H4 (cell line): Measurements from ENCODE around the gene FGF2. TPM values are rescaled to one million over a fixed set of nuclear protein-coding genes. Genes with fewer than 3 reads are reported as not detected.
A peak's percentile ranks its signal among the peaks of the same experiment; 100 is the strongest.

Experiments
- DNase-seq: peaks from one replicate; pipeline ENCODE4 v3.0.0-alpha.2; 2015; ENCODE audit warnings: low spot score
- total RNA-seq: library from RNA; depleted of rRNA; stranded (reverse); fragments of >200 nt; shearing (Covaris generic); gene quantifications from 2 replicates; pipeline ENCODE4 v1.2.3, GENCODE V29; 2014

The FGF2 gene
- total RNA-seq, 1 experiment from 2014 or later, result 4.9 TPM

- DNase-seq, result no peak
Observed at GRCh38 chr4:122890147-122890795, 63.6 kb downstream of the FGF2 start.

GRCh38 chr4:122894827-122895226, 68.2 kb downstream of the FGF2 start:
- DNase-seq, result no peak

GRCh38 chr4:122895336-122895995, 68.8 kb downstream of the FGF2 start:
- no peak for DNase-seq

DNA sequence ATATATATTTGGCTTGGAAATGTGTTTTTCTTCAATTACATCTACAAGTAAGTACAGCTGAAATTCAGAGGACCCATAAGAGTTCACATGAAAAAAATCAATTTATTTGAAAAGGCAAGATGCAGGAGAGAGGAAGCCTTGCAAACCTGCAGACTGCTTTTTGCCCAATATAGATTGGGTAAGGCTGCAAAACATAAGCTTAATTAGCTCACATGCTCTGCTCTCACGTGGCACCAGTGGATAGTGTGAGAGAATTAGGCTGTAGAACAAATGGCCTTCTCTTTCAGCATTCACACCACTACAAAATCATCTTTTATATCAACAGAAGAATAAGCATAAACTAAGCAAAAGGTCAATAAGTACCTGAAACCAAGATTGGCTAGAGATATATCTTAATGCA, 69.6 kb downstream of the FGF2 start:
- no peak for DNase-seq

DNA sequence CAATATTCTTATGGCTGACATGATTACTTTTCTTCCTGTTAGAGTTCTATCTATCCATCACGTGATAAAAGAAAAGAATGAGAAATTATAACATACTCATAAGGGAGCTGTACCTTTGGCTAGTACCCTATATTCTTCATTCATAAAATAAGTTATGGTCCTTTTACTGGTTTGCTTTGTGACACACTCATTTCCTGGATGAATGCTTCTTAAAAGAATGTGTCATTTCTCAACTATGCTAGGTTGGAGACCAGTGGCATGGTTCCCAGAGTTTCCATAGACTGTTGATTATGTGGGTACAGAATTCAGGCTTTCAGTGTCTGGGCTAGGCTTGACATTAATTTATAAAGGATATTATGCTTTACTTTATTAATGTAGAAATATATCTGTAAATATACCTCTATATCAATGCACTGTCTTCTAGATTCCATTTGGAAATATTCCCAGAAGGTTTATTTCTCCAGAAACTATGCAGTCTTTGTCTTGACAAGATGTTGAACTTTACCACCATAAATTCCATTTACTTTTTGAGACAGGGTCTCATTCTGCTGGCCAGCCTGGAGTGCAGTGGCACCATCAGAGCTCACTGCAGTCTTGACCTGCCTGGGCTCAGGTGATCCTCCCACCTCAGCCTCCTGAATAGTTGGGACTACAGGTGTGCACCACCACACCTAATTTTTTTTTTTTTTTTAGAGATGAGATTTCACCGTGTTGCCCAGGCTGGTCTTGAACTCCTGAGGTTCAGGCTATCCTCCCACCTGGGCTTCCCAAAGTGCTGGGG, 71.9 kb downstream of the FGF2 start:
- DNase-seq, result peak; percentile 85

GRCh38 chr4:122899682-122900081, 73.1 kb downstream of the FGF2 start:
- DNase-seq, result no peak

GRCh38 chr4:122900314-122900713, 73.7 kb downstream of the FGF2 start:
- no peak for DNase-seq

GRCh38 chr4:122901247-122902010, 74.8 kb downstream of the FGF2 start:
- no peak for DNase-seq

GRCh38 chr4:122903766-122904288, 77.2 kb downstream of the FGF2 start:
- DNase-seq, result no peak

DNA sequence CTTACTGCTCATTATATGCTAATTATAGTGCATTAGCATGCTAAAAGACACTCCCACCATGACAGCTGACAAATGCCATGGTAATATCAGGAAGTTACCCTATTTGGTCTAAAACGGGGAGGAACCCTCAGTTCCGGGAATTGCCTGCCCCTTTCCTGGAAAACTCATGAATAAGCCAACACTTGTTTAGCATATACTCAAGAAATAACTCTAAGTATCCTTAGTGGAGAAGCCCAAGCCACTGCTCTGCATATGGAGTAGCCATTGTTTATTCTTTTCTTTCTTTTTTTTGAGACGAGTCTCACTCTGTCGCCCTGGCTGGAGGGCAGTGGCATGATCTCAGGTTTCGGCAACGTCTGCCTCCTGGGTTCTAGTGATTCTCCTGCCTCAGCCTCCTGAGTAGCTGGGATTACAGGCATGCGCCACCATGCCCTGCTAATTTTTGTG, 80.3 kb downstream of the FGF2 start:
- DNase-seq, result no peak

DNA sequence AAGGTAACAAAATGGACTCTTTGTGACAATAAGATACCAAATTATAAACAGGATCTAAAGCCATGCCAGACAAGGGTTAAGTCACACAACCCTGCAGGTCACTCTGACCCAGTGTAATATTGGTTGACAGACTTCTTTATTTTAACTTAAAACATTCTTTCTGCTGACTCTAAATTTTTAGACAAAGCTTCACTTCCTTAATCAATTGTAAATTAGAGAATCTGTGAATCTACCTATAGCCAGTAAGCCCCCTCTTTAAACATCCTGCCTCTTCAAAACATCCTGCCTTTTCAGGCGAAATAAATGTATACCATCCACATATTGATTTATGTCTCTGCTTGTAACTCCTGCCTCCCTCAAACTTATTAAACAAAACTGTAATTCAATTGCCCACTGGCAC, 81.6 kb downstream of the FGF2 start:
- no peak for DNase-seq

DNA sequence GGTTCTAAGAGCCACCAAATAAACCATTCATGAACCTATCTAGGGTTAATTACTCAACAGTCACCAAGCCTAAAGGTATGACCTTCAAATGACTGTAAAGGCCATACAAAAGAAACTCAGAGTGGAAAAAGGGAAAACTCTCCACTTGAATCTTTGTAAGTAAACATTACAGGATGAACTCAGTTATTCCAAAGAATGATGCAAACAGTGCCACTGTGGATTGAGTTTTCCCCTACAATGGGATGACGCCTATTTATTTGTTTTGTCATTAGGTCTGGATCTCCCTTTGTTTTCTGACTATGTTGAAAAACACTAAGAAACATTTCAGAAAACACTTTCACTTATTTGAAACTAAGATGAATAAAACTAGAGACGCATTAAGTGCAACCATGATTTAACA, 83.1 kb downstream of the FGF2 start:
- no peak for DNase-seq

DNA sequence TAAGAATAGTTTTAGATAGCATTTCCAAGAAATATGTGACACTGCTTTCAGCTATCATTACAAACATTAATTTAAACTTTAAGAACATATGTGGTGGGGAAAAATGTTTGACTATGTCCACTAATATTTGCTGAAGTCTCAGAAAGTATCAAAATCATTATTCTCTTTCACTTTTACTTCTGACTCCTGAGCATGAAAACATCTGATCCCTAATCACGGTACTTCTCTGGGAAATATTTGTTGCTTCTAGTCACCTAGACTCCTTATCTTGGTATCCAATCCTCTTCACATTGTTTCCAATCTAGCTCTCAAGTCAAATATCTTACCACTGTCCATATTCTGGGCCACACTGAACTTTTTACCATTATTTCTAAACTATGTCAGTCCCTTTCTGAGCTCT, 85.0 kb downstream of the FGF2 start:
- DNase-seq, result no peak

DNA sequence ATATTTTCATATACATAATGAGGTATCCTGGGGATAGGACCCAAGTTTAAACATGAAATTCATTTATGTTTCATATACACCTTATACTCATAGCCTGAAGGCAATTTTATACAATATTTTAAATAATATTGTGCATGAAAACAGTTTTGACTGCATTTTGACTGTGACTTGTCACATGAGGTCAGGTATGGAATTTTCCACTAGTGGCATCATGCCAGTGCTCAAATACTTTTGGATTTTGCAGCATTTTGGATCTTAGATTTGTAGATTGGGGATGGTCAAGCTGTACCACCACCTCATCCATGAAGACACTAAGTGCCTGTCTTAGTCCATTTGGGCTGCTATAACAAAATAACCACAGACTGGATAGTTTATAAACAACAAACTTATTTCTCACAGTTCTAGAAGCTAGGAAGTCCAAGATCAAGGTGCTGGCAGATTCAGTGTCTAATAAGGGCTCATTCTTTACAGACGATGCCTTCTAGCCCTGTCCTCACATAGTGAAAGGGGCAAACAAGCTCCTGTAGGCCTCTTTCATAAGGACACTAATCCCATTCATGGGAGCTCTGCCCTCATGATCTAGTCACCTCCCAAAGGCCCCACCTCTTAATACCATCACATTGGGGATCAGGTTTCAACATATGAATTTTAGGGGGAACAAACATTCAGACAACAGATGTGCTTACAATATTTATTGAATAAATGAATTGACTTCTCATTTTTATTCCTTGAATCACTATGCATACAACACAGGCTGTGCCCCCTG, 86.4 kb downstream of the FGF2 start:
- no peak for DNase-seq

- no peak for DNase-seq
Observed at GRCh38 chr4:122914292-122914904, 87.8 kb downstream of the FGF2 start.

DNA sequence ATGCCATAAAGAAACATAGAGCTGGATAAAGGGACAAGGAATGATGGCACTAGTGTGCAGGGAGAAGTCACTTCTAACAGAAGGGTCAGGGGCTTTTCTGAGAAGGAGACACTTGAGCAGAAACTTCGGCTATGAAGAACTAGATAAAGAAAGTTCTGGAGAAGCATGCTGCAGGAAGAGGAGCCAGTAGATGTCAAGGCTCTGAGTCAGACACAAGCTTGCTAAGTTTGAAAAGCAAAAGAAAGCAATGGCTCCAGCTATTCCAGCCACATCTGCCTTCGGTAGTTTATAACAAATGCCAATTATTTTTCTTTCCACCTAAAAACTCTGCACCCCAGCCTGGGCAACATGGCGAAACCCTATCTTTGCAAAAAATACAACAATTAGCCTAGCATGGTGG, 88.3 kb downstream of the FGF2 start:
- DNase-seq, result no peak

DNA sequence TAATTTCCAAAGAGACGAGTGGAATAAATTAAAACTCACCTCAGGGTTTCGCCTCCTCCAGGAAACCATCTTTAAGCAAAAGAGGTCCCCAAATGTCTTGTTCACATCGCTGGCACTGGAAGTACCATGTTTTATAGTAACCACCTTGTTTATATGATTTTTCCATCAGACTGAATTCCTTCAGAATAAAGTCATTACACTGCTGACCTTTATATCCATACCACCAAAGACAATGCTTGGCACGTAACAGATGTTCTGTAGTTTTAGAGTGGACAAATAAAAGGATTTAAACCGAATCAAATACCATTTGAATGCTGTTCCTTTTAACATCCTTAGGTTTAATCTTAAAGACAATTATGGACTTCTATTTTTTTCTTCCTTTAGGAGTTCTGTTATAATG, 91.1 kb downstream of the FGF2 start:
- peak; percentile 77 for DNase-seq

GRCh38 chr4:122920473-122920872, 93.8 kb downstream of the FGF2 start:
- DNase-seq, result no peak

DNA sequence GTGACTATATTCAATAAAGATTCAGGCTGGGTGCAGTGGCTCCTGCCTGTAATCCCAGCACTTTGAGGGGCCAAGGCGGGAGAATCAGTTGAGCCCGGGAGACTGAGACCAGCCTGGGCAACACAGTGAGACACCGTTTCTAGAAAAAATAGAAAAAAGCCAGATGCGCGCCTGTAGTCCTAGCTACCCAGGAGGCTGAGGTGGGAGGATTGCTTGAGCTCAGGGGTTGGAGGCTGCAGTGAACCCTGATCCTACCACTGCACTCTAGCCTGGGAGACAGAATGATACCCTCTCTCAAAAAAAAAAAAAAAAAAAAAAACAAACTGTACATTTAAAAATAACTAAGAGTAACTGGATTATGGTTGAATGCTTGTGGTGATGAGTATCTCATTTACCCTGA, 94.7 kb downstream of the FGF2 start:
- no peak for DNase-seq

- peak; percentile 34 for DNase-seq
Observed at GRCh38 chr4:122921971-122922876, 95.6 kb downstream of the FGF2 start, which contains the start of gene NUDT6. NUDT6 (minus strand) TSS chr4:122922597; CDS start chr4:122922572, 25 bp downstream.
